Mesendoderm (in vitro differentiated cells): ENCODE data around the gene PTPRG.

ENCODE experiments used
- DNase-seq: peaks from one replicate; pipeline ENCODE4 v3.0.0; 2013
- H2AK5ac ChIP-seq: 2 replicates; pipeline ENCODE4 v1.6.1; 2013; ENCODE audit warnings: low read length, inconsistent platforms
- H2BK120ac ChIP-seq: 2 replicates; pipeline ENCODE4 v1.6.1; 2013; ENCODE audit warnings: low read depth, mild to moderate bottlenecking, low read length, moderate library complexity, mixed read lengths
- H2BK15ac ChIP-seq: replicated peaks from 2 replicates; pipeline ENCODE4 v1.6.1; 2013; ENCODE audit warnings: low read depth, mild to moderate bottlenecking, moderate library complexity
- H2BK5ac ChIP-seq: 2 replicates; pipeline ENCODE4 v1.6.1; 2013; ENCODE audit warnings: low read length, inconsistent platforms
- H3K18ac ChIP-seq: 2 replicates; pipeline ENCODE4 v1.6.1; 2013; ENCODE audit warnings: mild to moderate bottlenecking, low read length, mixed read lengths
- H3K23ac ChIP-seq: one replicate; pipeline ENCODE4 v1.6.1; 2013; ENCODE audit warnings: low read length
- H3K27ac ChIP-seq: 2 replicates; pipeline ENCODE4 v1.5.1; 2013; ENCODE audit warnings: low read depth, mild to moderate bottlenecking, inconsistent platforms, low read length, moderate library complexity
- H3K27me3 ChIP-seq: 2 replicates; pipeline ENCODE4 v1.6.1; 2013; ENCODE audit warnings: low read length, control low read depth, mild to moderate bottlenecking, inconsistent platforms; ENCODE audit not compliant: insufficient read depth, poor library complexity
- H3K36me3 ChIP-seq: 2 replicates; pipeline ENCODE4 v1.6.1; 2013; ENCODE audit warnings: low read length, inconsistent platforms; ENCODE audit not compliant: control insufficient read depth, insufficient read depth
- H3K4ac ChIP-seq: one replicate; pipeline ENCODE4 v1.6.1; 2013; ENCODE audit warnings: low read depth, mild to moderate bottlenecking, low read length, moderate library complexity
- H3K4me1 ChIP-seq: 2 replicates; pipeline ENCODE4 v1.6.1; 2013; ENCODE audit warnings: low read depth, low read length, inconsistent platforms; ENCODE audit not compliant: control insufficient read depth
- H3K4me2 ChIP-seq: 2 replicates; pipeline ENCODE4 v1.6.1; 2013; ENCODE audit warnings: low read length
- H3K4me3 ChIP-seq: 2 replicates; pipeline ENCODE4 v1.5.1; 2013; ENCODE audit warnings: mild to moderate bottlenecking, low read length
- H3K56ac ChIP-seq: one replicate; pipeline ENCODE4 v1.6.1; 2013; ENCODE audit warnings: low read length
- H3K79me1 ChIP-seq: 2 replicates; pipeline ENCODE4 v1.6.1; 2013; ENCODE audit warnings: low read length, inconsistent platforms
- H3K79me2 ChIP-seq: 2 replicates; pipeline ENCODE4 v1.6.1; 2013; ENCODE audit warnings: mild to moderate bottlenecking, low read length; ENCODE audit not compliant: control insufficient read depth, insufficient read depth
- H3K9ac ChIP-seq: 2 replicates; pipeline ENCODE4 v1.6.1; 2013; ENCODE audit warnings: low read length, inconsistent platforms
- H4K5ac ChIP-seq: one replicate; pipeline ENCODE4 v1.6.1; 2013; ENCODE audit warnings: low read length
- H4K8ac ChIP-seq: one replicate; pipeline ENCODE4 v1.6.1; 2013; ENCODE audit warnings: low read depth, mild to moderate bottlenecking, control low read depth, low read length, moderate library complexity
- WGBS: extraction: QIAGEN DNeasy Blood & Tissue Kit; methylation state at CpG from one replicate; pipeline ENCODE4 v1.1.7; 2013; ENCODE audit warnings: low lambda C conversion rate, missing lambda C conversion rate; ENCODE audit not compliant: insufficient coverage; ENCODE audit errors: extremely low coverage; 5-methylcytosine and 5-hydroxymethylcytosine counted together

Gene PTPRG

DNA sequence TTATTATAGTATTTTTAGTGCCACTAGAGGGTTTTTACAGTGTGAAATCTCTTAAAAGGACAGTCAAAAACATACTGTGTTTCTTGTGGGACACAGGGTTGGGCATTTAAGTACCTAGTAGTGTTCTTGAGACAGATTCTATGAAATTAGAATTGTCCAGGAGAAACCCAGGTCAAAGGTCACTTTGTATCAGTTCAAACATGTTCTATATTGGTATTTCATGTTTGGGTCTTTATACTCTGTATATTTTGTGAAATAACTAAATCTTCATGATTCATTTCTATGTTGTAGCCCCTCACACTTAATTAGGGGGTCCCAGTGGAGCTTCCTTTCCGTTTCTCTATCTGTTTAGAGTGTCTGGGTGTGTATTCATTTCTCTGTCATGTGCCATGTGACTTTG is 171.6 kb downstream of the PTPRG start:
- Histone ChIP-seq H3K9ac (no peak overlapping the region), H3K23ac (no peak overlapping the region), H4K8ac (no peak overlapping the region), H3K18ac (no peak overlapping the region), H2BK5ac (no peak overlapping the region), H3K79me2 (peaks cover 64% of the 10 kb centered on the region), H3K4me1 (peaks cover 13% of the 10 kb centered on the region), H3K27ac (no peak overlapping the region), H3K56ac (no peak overlapping the region), H3K27me3 (no peaks in the 10 kb centered on the region), H3K4me3 (no peak overlapping the region), H4K5ac (no peak overlapping the region), H2AK5ac (no peak overlapping the region), H2BK15ac (no peak overlapping the region), H3K4ac (no peak overlapping the region), H2BK120ac (no peak overlapping the region), H3K4me2 (no peak overlapping the region), H3K79me1 (peaks cover 18% of the 10 kb centered on the region), H3K36me3 (peaks cover 2% of the 10 kb centered on the region)
- DNase-seq, result no peak
- WGBS, result no CpG with 5 or more reads among the region's 1 CpG

DNA sequence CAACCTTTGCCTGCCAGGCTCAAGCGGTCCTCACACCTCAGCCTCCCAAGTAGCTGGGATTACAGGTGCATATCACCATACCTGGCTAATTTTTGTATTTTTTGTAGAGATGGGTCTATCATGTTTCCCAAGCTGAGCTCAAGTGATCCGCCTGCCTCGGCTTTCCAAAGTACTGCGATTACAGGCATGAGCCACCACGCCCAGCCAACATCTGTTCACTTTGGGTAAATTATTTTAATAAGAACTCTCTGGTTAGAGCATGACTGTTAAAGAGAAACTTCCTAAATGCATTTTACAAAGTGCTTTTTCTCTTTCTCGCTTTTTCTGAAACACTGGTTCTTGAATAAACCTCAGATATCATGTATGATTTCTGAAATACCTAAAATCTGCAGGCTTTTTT is 172.5 kb downstream of the PTPRG start:
- Histone ChIP-seq H3K4me1 (peaks cover 13% of the 10 kb centered on the region), H3K79me1 (peaks cover 15% of the 10 kb centered on the region), H3K9ac (no peak overlapping the region), H3K79me2 (peaks cover 59% of the 10 kb centered on the region), H3K56ac (no peak overlapping the region), H4K8ac (no peak overlapping the region), H3K4me2 (no peak overlapping the region), H3K4me3 (no peak overlapping the region), H2BK120ac (no peak overlapping the region), H3K36me3 (peaks cover 2% of the 10 kb centered on the region), H3K27ac (no peak overlapping the region), H3K27me3 (no peaks in the 10 kb centered on the region), H2BK15ac (no peak overlapping the region), H3K4ac (no peak overlapping the region), H2BK5ac (no peak overlapping the region), H4K5ac (no peak overlapping the region), H3K18ac (peak overlapping the region; percentile 22), H3K23ac (no peak overlapping the region), H2AK5ac (no peak overlapping the region)
- WGBS, result no CpG with 5 or more reads among the region's 6 CpGs
- no peak for DNase-seq

- H3K27me3 ChIP-seq, result no peaks in the 10 kb centered on the region
- no peak overlapping the region for H2BK120ac ChIP-seq
- no peak overlapping the region for H3K56ac ChIP-seq
- no peak overlapping the region for H3K27ac ChIP-seq
- H3K23ac ChIP-seq, result no peak overlapping the region
- no peak overlapping the region for H3K9ac ChIP-seq
- no peak overlapping the region for H4K8ac ChIP-seq
- no peak overlapping the region for H3K4ac ChIP-seq
- H2BK5ac ChIP-seq, result no peak overlapping the region
- no CpG with 5 or more reads among the region's 6 CpGs for WGBS
- no peak overlapping the region for H2BK15ac ChIP-seq
- H3K18ac ChIP-seq, result no peak overlapping the region
- no peak overlapping the region for H3K4me3 ChIP-seq
- peaks cover 57% of the 10 kb centered on the region for H3K79me2 ChIP-seq
- no peak overlapping the region for H4K5ac ChIP-seq
- H3K79me1 ChIP-seq, result peaks cover 14% of the 10 kb centered on the region
- H3K4me2 ChIP-seq, result no peak overlapping the region
- peak; percentile 72 for DNase-seq
- H3K4me1 ChIP-seq, result peaks cover 9% of the 10 kb centered on the region
- H3K36me3 ChIP-seq, result peaks cover 2% of the 10 kb centered on the region
- H2AK5ac ChIP-seq, result no peak overlapping the region
Observed at GRCh38 chr3:61734749-61735686, 173.6 kb downstream of the PTPRG start.

GRCh38 chr3:61736506-61736905 is 175.1 kb downstream of the PTPRG start:
- H2BK15ac ChIP-seq, result no peak overlapping the region
- no peak overlapping the region for H3K27ac ChIP-seq
- H2AK5ac ChIP-seq, result no peak overlapping the region
- no peak overlapping the region for H3K4me2 ChIP-seq
- H3K9ac ChIP-seq, result no peak overlapping the region
- peaks cover 3% of the 10 kb centered on the region for H3K4me1 ChIP-seq
- no peak overlapping the region for H2BK120ac ChIP-seq
- H3K4ac ChIP-seq, result no peak overlapping the region
- H3K18ac ChIP-seq, result no peak overlapping the region
- no peak overlapping the region for H4K5ac ChIP-seq
- H3K4me3 ChIP-seq, result no peak overlapping the region
- no peak overlapping the region for H4K8ac ChIP-seq
- no peak overlapping the region for H3K23ac ChIP-seq
- H3K36me3 ChIP-seq, result peaks cover 2% of the 10 kb centered on the region
- DNase-seq, result no peak
- H3K79me1 ChIP-seq, result peaks cover 13% of the 10 kb centered on the region
- no CpG with 5 or more reads among the region's 5 CpGs for WGBS
- H3K27me3 ChIP-seq, result no peaks in the 10 kb centered on the region
- peaks cover 51% of the 10 kb centered on the region for H3K79me2 ChIP-seq
- no peak overlapping the region for H2BK5ac ChIP-seq
- no peak overlapping the region for H3K56ac ChIP-seq

- DNase-seq, result no peak
- Histone ChIP-seq H3K4me2 (no peak overlapping the region), H3K27me3 (no peaks in the 10 kb centered on the region), H2AK5ac (no peak overlapping the region), H3K27ac (no peak overlapping the region), H4K8ac (no peak overlapping the region), H3K4me1 (peaks cover 3% of the 10 kb centered on the region), H2BK15ac (no peak overlapping the region), H2BK120ac (no peak overlapping the region), H3K79me2 (peaks cover 45% of the 10 kb centered on the region), H3K56ac (no peak overlapping the region), H3K36me3 (peaks cover 2% of the 10 kb centered on the region), H3K4me3 (no peak overlapping the region), H4K5ac (no peak overlapping the region), H3K4ac (no peak overlapping the region), H3K18ac (no peak overlapping the region), H3K9ac (no peak overlapping the region), H3K79me1 (peaks cover 15% of the 10 kb centered on the region), H3K23ac (no peak overlapping the region), H2BK5ac (no peak overlapping the region)
- no CpG with 5 or more reads among the region's 1 CpG for WGBS
Observed at GRCh38 chr3:61739640-61740039, 178.3 kb downstream of the PTPRG start.
